ENCODE measurements around the gene MRPL58. TPM values are rescaled to one million over a fixed set of nuclear protein-coding genes. Genes with fewer than 3 reads are reported as not detected.

Gene MRPL58
- total RNA-seq, 1 experiment from 2014 or later, result 195 TPM

- CTCF ChIA-PET, result no interaction called here
- no TSS peak for BruUV-seq (replicated peaks)
- Histone ChIP-seq H3K79me2 (ENCODE audit: low read length) (peaks cover 10% of the 10 kb centered on the region), H3K4me1 (ENCODE audit: insufficient read depth, low read length) (peaks cover 10% of the 10 kb centered on the region), H3K27ac (ENCODE audit: low read length) (no peak overlapping the region), H3K4me3 (ENCODE audit: low read length) (no peak overlapping the region), H3K9me2 (replicated peaks; ENCODE audit: low read length) (no peaks in the 10 kb centered on the region), H3F3A (ENCODE audit: low read length, unreplicated experiment) (no peaks in the 10 kb centered on the region), H4K20me1 (ENCODE audit: low read length) (no peaks in the 10 kb centered on the region), H3K9ac (ENCODE audit: low read length) (no peak overlapping the region), H3K9me3 (ENCODE audit: low read length) (no peaks in the 10 kb centered on the region), H2AFZ (ENCODE audit: low read length) (no peak overlapping the region), H3K4me2 (ENCODE audit: low read length) (no peak overlapping the region), H3K36me3 (ENCODE audit: low read depth, low read length) (no peaks in the 10 kb centered on the region), H3K27me3 (ENCODE audit: low read length) (no peaks in the 10 kb centered on the region)
- DNase-seq, result no peak
- ATAC-seq, result no peak
- POLR2A ChIA-PET (ENCODE audit: unreplicated experiment), result no interaction called here
- intact Hi-C loops (cut with micrococcal nuclease), result no loop called here
- TF ChIP-seq CTCF (conservative IDR thresholded peaks at IDR 0.05; ENCODE audit: low read depth, low read length), result no peak
- no peak for TF ChIP-seq EZH2 (IDR thresholded peaks at IDR 0.05; ENCODE audit: low read length, unreplicated experiment)
- TF ChIP-seq EZH2phosphoT487 (IDR thresholded peaks at IDR 0.05; ENCODE audit: borderline replicate concordance, low read length), result no peak
Measured at GRCh38 chr17:74975943-74976342, 36.5 kb upstream of the MRPL58 start.

DNA sequence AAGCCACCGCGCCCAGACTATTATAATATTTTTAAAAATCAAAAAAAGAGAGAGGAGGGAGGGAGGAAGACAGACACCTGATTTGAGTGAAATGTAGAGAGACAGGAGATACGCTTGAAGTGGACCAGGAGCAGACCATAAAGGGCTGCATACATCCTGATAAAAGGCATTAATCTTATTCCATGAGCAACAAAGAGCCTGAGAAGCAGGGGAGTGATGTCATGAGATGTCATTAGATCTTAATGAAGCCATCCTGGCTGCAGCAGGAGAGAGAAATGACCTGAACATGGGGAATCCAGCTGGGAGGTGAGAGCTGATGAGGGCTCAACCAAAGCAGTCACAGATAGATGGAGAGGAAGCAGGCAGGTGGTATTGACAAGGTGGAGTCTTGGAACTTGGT, 34.7 kb upstream of the MRPL58 start:
- H2AFZ ChIP-seq (ENCODE audit: low read length), result no peak overlapping the region
- CTCF ChIA-PET, result no interaction called here
- H4K20me1 ChIP-seq (ENCODE audit: low read length), result no peaks in the 10 kb centered on the region
- H3F3A ChIP-seq (ENCODE audit: low read length, unreplicated experiment), result no peaks in the 10 kb centered on the region
- intact Hi-C loops (cut with micrococcal nuclease), result no loop called here
- POLR2A ChIA-PET (ENCODE audit: unreplicated experiment), result no interaction called here
- no peaks in the 10 kb centered on the region for H3K79me2 ChIP-seq (ENCODE audit: low read length)
- DNase-seq (no peak), ATAC-seq (no peak)
- no peak overlapping the region for H3K9ac ChIP-seq (ENCODE audit: low read length)
- H3K9me3 ChIP-seq (ENCODE audit: low read length), result no peaks in the 10 kb centered on the region
- no peak overlapping the region for H3K4me2 ChIP-seq (ENCODE audit: low read length)
- no peak for TF ChIP-seq CTCF (conservative IDR thresholded peaks at IDR 0.05; ENCODE audit: low read depth, low read length)
- no peak for TF ChIP-seq EZH2 (IDR thresholded peaks at IDR 0.05; ENCODE audit: low read length, unreplicated experiment)
- no peak for TF ChIP-seq EZH2phosphoT487 (IDR thresholded peaks at IDR 0.05; ENCODE audit: borderline replicate concordance, low read length)
- no peaks in the 10 kb centered on the region for H3K9me2 ChIP-seq (replicated peaks; ENCODE audit: low read length)
- peaks cover 12% of the 10 kb centered on the region for H3K4me1 ChIP-seq (ENCODE audit: insufficient read depth, low read length)
- H3K4me3 ChIP-seq (ENCODE audit: low read length), result no peak overlapping the region
- no peak overlapping the region for H3K27ac ChIP-seq (ENCODE audit: low read length)
- H3K27me3 ChIP-seq (ENCODE audit: low read length), result no peaks in the 10 kb centered on the region
- H3K36me3 ChIP-seq (ENCODE audit: low read depth, low read length), result no peaks in the 10 kb centered on the region
- no TSS peak for BruUV-seq (replicated peaks)

GRCh38 chr17:74978240-74978639, 34.2 kb upstream of the MRPL58 start:
- no TSS peak for BruUV-seq (replicated peaks)
- H3K4me1 ChIP-seq (ENCODE audit: insufficient read depth, low read length), result peaks cover 12% of the 10 kb centered on the region
- no peaks in the 10 kb centered on the region for H3K9me2 ChIP-seq (replicated peaks; ENCODE audit: low read length)
- no peak overlapping the region for H3K4me2 ChIP-seq (ENCODE audit: low read length)
- no peaks in the 10 kb centered on the region for H3K27me3 ChIP-seq (ENCODE audit: low read length)
- no peaks in the 10 kb centered on the region for H4K20me1 ChIP-seq (ENCODE audit: low read length)
- ChIA-PET CTCF (no interaction called here), POLR2A (ENCODE audit: unreplicated experiment) (no interaction called here)
- DNase-seq (no peak), ATAC-seq (no peak)
- intact Hi-C loops (cut with micrococcal nuclease), result no loop called here
- H3K9me3 ChIP-seq (ENCODE audit: low read length), result no peaks in the 10 kb centered on the region
- H3K4me3 ChIP-seq (ENCODE audit: low read length), result no peak overlapping the region
- TF ChIP-seq EZH2 (IDR thresholded peaks at IDR 0.05; ENCODE audit: low read length, unreplicated experiment), result no peak
- no peak for TF ChIP-seq EZH2phosphoT487 (IDR thresholded peaks at IDR 0.05; ENCODE audit: borderline replicate concordance, low read length)
- no peaks in the 10 kb centered on the region for H3F3A ChIP-seq (ENCODE audit: low read length, unreplicated experiment)
- H3K36me3 ChIP-seq (ENCODE audit: low read depth, low read length), result no peaks in the 10 kb centered on the region
- H3K27ac ChIP-seq (ENCODE audit: low read length), result no peak overlapping the region
- H2AFZ ChIP-seq (ENCODE audit: low read length), result no peak overlapping the region
- H3K9ac ChIP-seq (ENCODE audit: low read length), result no peak overlapping the region
- H3K79me2 ChIP-seq (ENCODE audit: low read length), result no peaks in the 10 kb centered on the region

All from PC-3 (cell line).